Activated CD4-positive, alpha-beta memory T cell treated with anti-CD3 and anti-CD28 coated beads, Interleukin-2, amount 10 ng/mL, durations not matched to agents 7 days and 5 days (primary cell): ENCODE measurements around the gene DBP. TPM values are rescaled to one million over a fixed set of nuclear protein-coding genes. Genes with fewer than 3 reads are reported as not detected.

Source experiments
- CTCF ChIA-PET: fragments of 350-600 bp; sonication (Branson Sonifier 250); formaldehyde crosslinking; loops from one replicate; lab custom pipeline; 2021; ENCODE audit warnings: antibody characterized with exemption, inconsistent platforms; lab: Charles Lee
- POLR2A ChIA-PET: fragments of 350-600 bp; sonication (Branson Sonifier 250); formaldehyde crosslinking; loops from one replicate; lab custom pipeline; 2021; ENCODE audit warnings: antibody characterized with exemption; lab: Charles Lee
- DNase-seq: peaks from one replicate; pipeline ENCODE4 v3.0.0-alpha.2; 2020
- H3K27ac Mint-ChIP-seq: one replicate; pipeline ENCODE4 v1.8.0; 2021; ENCODE audit warnings: mild to moderate bottlenecking, mixed read lengths
- H3K27me3 Mint-ChIP-seq: one replicate; pipeline ENCODE4 v1.8.0; 2021; ENCODE audit warnings: mixed read lengths
- H3K36me3 Mint-ChIP-seq: one replicate; pipeline ENCODE4 v1.8.0; 2021; ENCODE audit warnings: low read depth, mixed read lengths
- H3K4me1 Mint-ChIP-seq: one replicate; pipeline ENCODE4 v1.8.0; 2021; ENCODE audit warnings: mixed read lengths
- H3K4me3 Mint-ChIP-seq: one replicate; pipeline ENCODE4 v1.8.0; 2021; ENCODE audit warnings: mild to moderate bottlenecking, mixed read lengths
- H3K9me3 Mint-ChIP-seq: one replicate; pipeline ENCODE4 v1.8.0; 2021; ENCODE audit warnings: mixed read lengths
- total RNA-seq, 2 experiments: library from RNA; stranded (reverse); gene quantifications; one replicate each; pipeline ENCODE4 v1.2.3, GENCODE V29; 2021

The DBP gene
- total RNA-seq, 2 experiments from 2014 or later = 18.7 to 19.1 TPM

GRCh38 chr19:48645620-48646000, 8.4 kb upstream of the DBP start:
- peaks cover 43% of the 10 kb centered on the region for H3K4me1 Mint-ChIP-seq
- DNase-seq = no peak
- CTCF ChIA-PET = interaction anchor here (0.6 to 2.2 kb wide), 18 partner anchors 12 to 348 kb away, joined by 3 to 16 read pairs (median 4); partner anchors contain the start of genes GYS1, HSD17B14 and RUVBL2
- peak overlapping the region; percentile 73 for H3K27ac Mint-ChIP-seq
- peak overlapping the region; percentile 77 for H3K4me3 Mint-ChIP-seq
- H3K36me3 Mint-ChIP-seq = no peaks in the 10 kb centered on the region
- peaks cover 6% of the 10 kb centered on the region for H3K27me3 Mint-ChIP-seq
- POLR2A ChIA-PET = interaction anchor here (0.9 to 2.7 kb wide), 10 partner anchors 8 to 325 kb away, joined by 3 to 21 read pairs (median 4); partner anchors contain the start of genes DBP, RPL18 and SPHK2
- H3K9me3 Mint-ChIP-seq = no peaks in the 10 kb centered on the region

- H3K27ac Mint-ChIP-seq = no peak overlapping the region
- H3K9me3 Mint-ChIP-seq = no peaks in the 10 kb centered on the region
- H3K4me1 Mint-ChIP-seq = peaks cover 42% of the 10 kb centered on the region
- peak overlapping the region; percentile 77 for H3K4me3 Mint-ChIP-seq
- POLR2A ChIA-PET = interaction anchor here (0.5 to 2.7 kb wide), 9 partner anchors 8 to 326 kb away, joined by 3 to 21 read pairs (median 5); partner anchors contain the start of genes DBP, RPL18 and SPHK2
- DNase-seq = peak; percentile 80
- H3K36me3 Mint-ChIP-seq = no peaks in the 10 kb centered on the region
- CTCF ChIA-PET = interaction anchor here (0.6 to 2.2 kb wide), 17 partner anchors 11 to 498 kb away, joined by 3 to 16 read pairs (median 5); partner anchors contain the start of genes GYS1, HSD17B14 and RUVBL2
- peaks cover 6% of the 10 kb centered on the region for H3K27me3 Mint-ChIP-seq
Observed at GRCh38 chr19:48644839-48645619, 7.8 kb upstream of the DBP start.

GRCh38 chr19:48644355-48644754, 7.2 kb upstream of the DBP start:
- H3K36me3 Mint-ChIP-seq = no peaks in the 10 kb centered on the region
- no peak for DNase-seq
- peaks cover 6% of the 10 kb centered on the region for H3K27me3 Mint-ChIP-seq
- no peaks in the 10 kb centered on the region for H3K9me3 Mint-ChIP-seq
- H3K4me3 Mint-ChIP-seq = no peak overlapping the region
- ChIA-PET POLR2A (interaction anchor here (1.5 to 2.7 kb wide), 3 partner anchors 10 to 198 kb away, joined by 4 to 21 read pairs (median 7); partner anchors contain the start of genes RPL18 and SPHK2), CTCF (interaction anchor here (0.6 to 2.1 kb wide), 4 partner anchors 30 to 498 kb away, joined by 3 to 16 read pairs (median 6); partner anchors contain the start of genes GYS1 and RUVBL2)
- H3K4me1 Mint-ChIP-seq = peaks cover 42% of the 10 kb centered on the region
- H3K27ac Mint-ChIP-seq = no peak overlapping the region

- H3K4me3 Mint-ChIP-seq = no peak overlapping the region
- POLR2A ChIA-PET = no interaction called here
- CTCF ChIA-PET = interaction anchor here (1.0 to 1.8 kb wide), 2 partner anchors 145 to 350 kb away, joined by 3 to 4 read pairs; partner anchors contain the start of genes GYS1 and RUVBL2
- H3K27ac Mint-ChIP-seq = no peak overlapping the region
- H3K9me3 Mint-ChIP-seq = no peaks in the 10 kb centered on the region
- H3K4me1 Mint-ChIP-seq = peaks cover 46% of the 10 kb centered on the region
- no peak for DNase-seq
- H3K36me3 Mint-ChIP-seq = no peaks in the 10 kb centered on the region
- H3K27me3 Mint-ChIP-seq = peaks cover 6% of the 10 kb centered on the region
Observed at GRCh38 chr19:48642862-48643261, 5.7 kb upstream of the DBP start.

GRCh38 chr19:48641850-48642249, 4.7 kb upstream of the DBP start:
- peaks cover 6% of the 10 kb centered on the region for H3K27me3 Mint-ChIP-seq
- CTCF ChIA-PET = no interaction called here
- no peak for DNase-seq
- POLR2A ChIA-PET = interaction anchor here (1.0 kb wide), 1 partner anchor 18 kb away, joined by 4 read pairs; no protein-coding TSS in a partner anchor
- H3K4me1 Mint-ChIP-seq = peaks cover 40% of the 10 kb centered on the region
- no peak overlapping the region for H3K27ac Mint-ChIP-seq
- no peaks in the 10 kb centered on the region for H3K9me3 Mint-ChIP-seq
- no peak overlapping the region for H3K4me3 Mint-ChIP-seq
- no peaks in the 10 kb centered on the region for H3K36me3 Mint-ChIP-seq

GRCh38 chr19:48639483-48640375, 2.5 kb upstream of the DBP start:
- H3K27me3 Mint-ChIP-seq = no peaks in the 10 kb centered on the region
- CTCF ChIA-PET = no interaction called here
- H3K9me3 Mint-ChIP-seq = no peaks in the 10 kb centered on the region
- H3K27ac Mint-ChIP-seq = peak overlapping the region; percentile 42
- peaks cover 35% of the 10 kb centered on the region for H3K4me1 Mint-ChIP-seq
- POLR2A ChIA-PET = no interaction called here
- no peaks in the 10 kb centered on the region for H3K36me3 Mint-ChIP-seq
- no peak for DNase-seq
- peak overlapping the region; percentile 45 for H3K4me3 Mint-ChIP-seq

GRCh38 chr19:48638831-48639381, 1.7 kb upstream of the DBP start:
- Mint-ChIP-seq H3K4me1 (peaks cover 38% of the 10 kb centered on the region), H3K27me3 (no peaks in the 10 kb centered on the region), H3K36me3 (no peaks in the 10 kb centered on the region), H3K4me3 (peak overlapping the region; percentile 85), H3K9me3 (no peaks in the 10 kb centered on the region), H3K27ac (peak overlapping the region; percentile 92)
- CTCF ChIA-PET = no interaction called here
- POLR2A ChIA-PET = no interaction called here
- DNase-seq = no peak

- CTCF ChIA-PET = interaction anchor here (0.6 to 2.1 kb wide), 2 partner anchors 15 to 355 kb away, joined by 3 to 7 read pairs; partner anchors contain the start of gene RUVBL2
- H3K9me3 Mint-ChIP-seq = no peaks in the 10 kb centered on the region
- H3K36me3 Mint-ChIP-seq = no peaks in the 10 kb centered on the region
- H3K4me3 Mint-ChIP-seq = peak overlapping the region; percentile 85
- POLR2A ChIA-PET = interaction anchor here (0.5 to 2.3 kb wide), 5 partner anchors 8 to 173 kb away, joined by 3 to 15 read pairs (median 10); partner anchors contain the start of genes BCAT2, CA11, RPL18 and SPHK2
- peak overlapping the region; percentile 92 for H3K27ac Mint-ChIP-seq
- DNase-seq = peak; percentile 88
- H3K4me1 Mint-ChIP-seq = peaks cover 44% of the 10 kb centered on the region
- no peaks in the 10 kb centered on the region for H3K27me3 Mint-ChIP-seq
Observed at GRCh38 chr19:48637948-48638830, 1.0 kb upstream of the DBP start.

GRCh38 chr19:48637449-48637947, 319 bp upstream of the DBP start:
- Mint-ChIP-seq H3K27ac (peak overlapping the region; percentile 92), H3K36me3 (no peaks in the 10 kb centered on the region), H3K4me3 (peak overlapping the region; percentile 85), H3K27me3 (no peaks in the 10 kb centered on the region), H3K9me3 (no peaks in the 10 kb centered on the region), H3K4me1 (peaks cover 46% of the 10 kb centered on the region)
- ChIA-PET POLR2A (interaction anchor here (1.5 to 2.3 kb wide), 4 partner anchors 9 to 20 kb away, joined by 6 to 15 read pairs (median 12); partner anchors contain the start of genes CA11, RPL18 and SPHK2), CTCF (interaction anchor here (0.6 to 2.1 kb wide), 2 partner anchors 14 to 356 kb away, joined by 3 to 7 read pairs; partner anchors contain the start of gene RUVBL2)
- peak; percentile 100 for DNase-seq

- Mint-ChIP-seq H3K27ac (peak overlapping the region; percentile 73), H3K36me3 (no peaks in the 10 kb centered on the region), H3K4me1 (peaks cover 48% of the 10 kb centered on the region), H3K9me3 (no peaks in the 10 kb centered on the region), H3K27me3 (no peaks in the 10 kb centered on the region), H3K4me3 (peak overlapping the region; percentile 85)
- DNase-seq = peak; percentile 40
- ChIA-PET CTCF (interaction anchor here (2.1 kb wide), 1 partner anchor 13 kb away, joined by 7 read pairs; no protein-coding TSS in a partner anchor), POLR2A (interaction anchor here (1.5 to 2.3 kb wide), 4 partner anchors 8 to 19 kb away, joined by 6 to 15 read pairs (median 12); partner anchors contain the start of genes CA11, RPL18 and SPHK2)
Observed at GRCh38 chr19:48635966-48636858, 967 bp downstream of the DBP start.
